AML-193 (cell line): ENCODE measurements around the gene PPP1R13L.

ENCODE experiments used
- DNase-seq, 2 experiments: peaks; one replicate each; lab custom pipeline; 2025; lab: John Stamatoyannopoulos, UW

Gene PPP1R13L

GRCh38 chr19:45364696-45365095 lies 40.2 kb downstream of the PPP1R13L start:
- no peak for DNase-seq

GRCh38 chr19:45363861-45364459 lies 40.9 kb downstream of the PPP1R13L start:
- no peak for DNase-seq

- DNase-seq = no peak
Measured at GRCh38 chr19:45362291-45362690, 42.6 kb downstream of the PPP1R13L start.

- DNase-seq = no peak
Measured at GRCh38 chr19:45361608-45362007, 43.3 kb downstream of the PPP1R13L start.

GRCh38 chr19:45358213-45358792 lies 46.6 kb downstream of the PPP1R13L start:
- no peak for DNase-seq

- DNase-seq = no peak
Measured at GRCh38 chr19:45357445-45357783, 47.5 kb downstream of the PPP1R13L start.

- DNase-seq = no peak
Measured at GRCh38 chr19:45356760-45357444, 48.0 kb downstream of the PPP1R13L start.

- no peak for DNase-seq
Measured at GRCh38 chr19:45355910-45356309, 49.0 kb downstream of the PPP1R13L start.

- no peak for DNase-seq
Measured at GRCh38 chr19:45355402-45355801, 49.5 kb downstream of the PPP1R13L start.

GRCh38 chr19:45354241-45354842 lies 50.5 kb downstream of the PPP1R13L start:
- no peak for DNase-seq

- no peak for DNase-seq
Measured at GRCh38 chr19:45352914-45353796, 51.7 kb downstream of the PPP1R13L start.

- no peak for DNase-seq
Measured at GRCh38 chr19:45352471-45352870, 52.4 kb downstream of the PPP1R13L start.

GRCh38 chr19:45352062-45352461 lies 52.8 kb downstream of the PPP1R13L start:
- DNase-seq = no peak

GRCh38 chr19:45351401-45351952 lies 53.4 kb downstream of the PPP1R13L start:
- DNase-seq = no peak

GRCh38 chr19:45350477-45351058 lies 54.3 kb downstream of the PPP1R13L start:
- DNase-seq = no peak

- no peak for DNase-seq
Measured at GRCh38 chr19:45349430-45349941, 55.4 kb downstream of the PPP1R13L start.

- no peak for DNase-seq
Measured at GRCh38 chr19:45349126-45349415, 55.8 kb downstream of the PPP1R13L start.

- no peak for DNase-seq
Measured at GRCh38 chr19:45348367-45349125, 56.3 kb downstream of the PPP1R13L start.

- DNase-seq = no peak
Measured at GRCh38 chr19:45347570-45348366, 57.1 kb downstream of the PPP1R13L start.

GRCh38 chr19:45346449-45346848 lies 58.4 kb downstream of the PPP1R13L start:
- DNase-seq = no peak
